ENCODE data around the gene FUT8.
"Not testable (repeated sequence)": the region's sequence is repeated elsewhere in the genome, so short reads cannot be mapped to it uniquely, and the experiment has no call there.

Gene FUT8

DNA sequence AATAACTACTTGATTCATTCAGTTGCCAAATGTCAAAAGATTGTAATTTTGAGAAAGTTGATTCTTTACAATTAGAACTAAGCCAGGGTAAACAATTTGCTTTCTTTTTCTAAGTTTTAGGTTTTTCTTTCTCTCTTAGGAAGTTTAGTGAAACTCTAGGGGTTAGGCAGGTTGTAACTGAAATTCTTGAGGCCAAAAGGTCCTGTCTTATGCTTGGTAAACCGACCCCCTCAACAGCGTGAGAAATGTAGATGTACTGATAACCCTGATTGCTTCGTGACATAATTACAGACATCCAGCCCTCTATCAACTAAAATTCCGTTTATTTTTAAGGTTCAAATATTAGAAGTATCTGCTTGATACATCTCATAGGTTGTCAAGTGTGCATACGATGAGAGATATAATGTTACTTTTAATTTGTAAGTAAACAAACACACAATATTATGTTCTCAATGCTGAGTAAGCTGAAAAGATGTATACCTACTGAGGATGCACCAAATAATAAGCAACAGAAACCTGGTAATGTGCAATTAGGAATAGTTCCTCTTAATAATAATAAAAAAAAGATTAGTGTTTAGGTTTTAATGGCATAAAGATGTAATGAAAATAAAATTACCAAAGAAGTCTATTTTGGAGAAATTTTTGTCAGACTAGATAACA is 7.2 kb downstream of the FUT8 start:
- no peak for DNase-seq

DNA sequence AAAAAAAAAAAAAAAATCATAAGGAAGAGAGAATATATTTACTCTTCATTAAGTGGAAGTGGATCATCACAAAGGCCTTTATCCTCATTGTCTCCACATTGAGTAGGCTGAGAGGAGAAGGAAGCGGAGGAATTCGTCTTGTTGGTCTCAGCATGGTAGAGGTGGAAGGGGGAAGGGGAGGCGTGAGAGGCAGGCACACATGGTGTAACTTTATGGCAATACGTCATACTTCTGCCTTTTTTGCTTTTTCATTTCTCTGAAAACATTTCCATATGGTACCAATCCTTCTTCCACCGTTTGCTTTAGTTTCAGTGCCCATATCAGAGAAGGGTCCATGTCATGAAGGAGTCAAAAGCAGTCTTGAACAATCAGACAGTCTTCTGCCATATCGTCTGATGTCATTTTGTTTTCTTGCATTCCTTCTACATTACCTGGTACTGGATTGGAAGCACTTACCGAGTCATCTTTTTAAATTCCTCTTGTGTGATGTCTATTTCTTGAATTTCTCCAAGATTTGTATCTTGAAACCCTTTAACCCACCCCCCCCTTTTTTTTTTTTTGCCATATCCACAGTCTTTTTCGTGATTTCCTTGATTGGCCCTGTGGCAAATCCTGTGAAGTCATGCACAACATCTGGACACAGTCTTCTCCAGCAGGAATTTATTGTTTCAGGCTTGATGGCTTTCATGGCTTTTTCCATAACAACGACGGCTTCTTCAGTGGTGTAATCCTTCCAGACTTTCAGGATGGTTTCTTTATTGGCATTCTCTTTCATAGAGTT is 8.9 kb downstream of the FUT8 start:
- DNase-seq: peak; percentile 30 to 63

DNA sequence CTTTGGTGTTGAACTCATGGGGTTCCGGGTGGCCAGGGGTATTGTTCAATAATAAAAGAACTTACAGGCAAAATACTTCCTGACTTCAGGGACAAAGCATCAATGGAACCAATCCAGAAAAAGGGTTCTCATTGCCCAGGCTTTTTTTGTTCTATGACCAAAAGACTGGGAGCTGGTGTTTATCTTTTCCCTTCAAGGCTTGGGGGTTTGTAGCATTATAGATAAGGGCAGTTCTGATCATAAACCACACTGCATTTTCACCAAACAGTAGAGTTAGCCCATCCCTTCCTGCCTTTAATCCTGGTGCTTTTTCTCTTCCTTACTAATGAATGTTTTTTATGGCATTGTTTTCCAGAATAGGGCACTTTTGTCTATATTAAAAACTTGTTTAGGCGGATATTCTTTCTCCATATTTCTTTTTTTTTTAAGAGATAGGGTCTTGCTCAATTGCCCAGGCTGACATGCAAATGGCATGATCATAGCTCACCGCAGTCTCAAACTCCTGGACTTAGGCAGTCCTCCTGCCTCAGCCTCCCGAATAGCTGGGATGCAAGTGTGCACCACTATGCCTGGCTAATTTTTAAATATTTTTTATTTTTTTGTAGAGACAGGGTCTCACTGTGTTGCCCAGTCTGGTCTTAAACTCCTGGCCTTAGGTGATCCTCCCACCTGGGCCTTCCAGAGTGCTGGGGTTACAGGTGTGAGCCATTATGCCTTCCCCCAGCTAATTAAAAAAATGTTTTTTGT is 9.7 kb downstream of the FUT8 start:
- DNase-seq: no peak

DNA sequence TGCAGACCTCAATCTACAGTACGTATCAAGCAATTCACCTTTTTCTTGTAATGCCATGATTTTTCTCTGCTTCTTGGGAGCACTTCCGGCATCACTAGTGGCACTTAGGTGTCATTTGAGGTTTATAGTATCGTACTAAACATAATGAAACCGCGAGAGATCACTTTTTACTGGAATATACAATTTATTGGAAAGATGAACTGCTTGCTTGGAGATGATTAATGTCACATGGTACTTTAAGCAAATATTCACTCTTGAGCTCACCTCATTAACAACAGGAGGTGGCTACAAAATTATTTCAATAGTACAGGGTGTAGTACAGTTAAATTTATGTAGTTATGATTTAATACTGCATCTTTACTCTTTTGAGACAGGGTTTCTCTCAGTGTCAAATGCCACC is 11.5 kb downstream of the FUT8 start:
- no peak for DNase-seq

DNA sequence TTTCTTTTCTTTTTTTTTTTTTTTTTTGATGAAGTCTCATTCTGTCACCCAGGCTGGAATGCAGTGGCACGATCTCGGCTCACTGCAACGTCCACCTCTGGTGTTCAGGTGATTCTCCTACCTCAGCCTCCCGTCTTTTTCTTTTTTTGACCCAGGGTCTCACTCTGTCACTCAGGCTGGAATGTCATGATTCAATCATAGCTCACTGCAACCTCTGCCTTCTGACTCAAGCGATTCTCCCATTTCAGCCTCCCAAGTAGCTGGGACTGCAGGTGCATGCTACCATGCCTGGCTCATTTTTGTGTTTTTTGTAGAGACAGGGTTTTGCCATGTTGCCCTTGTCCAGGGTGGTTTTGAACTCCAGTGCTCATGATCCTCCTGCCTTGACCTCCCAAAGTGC is 12.0 kb downstream of the FUT8 start:
- DNase-seq: no peak

DNA sequence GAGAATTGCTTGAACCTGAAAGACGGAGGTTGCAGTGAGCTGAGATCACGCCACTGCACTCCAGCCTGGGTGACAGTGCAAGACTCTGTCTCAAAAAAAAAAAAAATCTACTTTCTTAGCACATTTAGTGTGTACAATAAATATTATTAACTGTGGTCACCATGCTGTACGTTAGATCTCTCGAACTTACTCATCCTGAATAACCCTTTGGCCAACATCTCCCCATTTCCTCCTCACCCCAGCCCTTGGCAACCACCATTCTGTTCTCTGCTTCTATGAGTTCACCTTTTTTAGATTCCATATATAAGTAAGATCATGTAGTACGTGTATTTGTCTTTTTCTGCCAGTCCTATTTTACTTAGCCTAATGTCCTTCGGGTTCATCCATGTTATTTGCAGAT is 13.4 kb downstream of the FUT8 start:
- DNase-seq: no peak

DNA sequence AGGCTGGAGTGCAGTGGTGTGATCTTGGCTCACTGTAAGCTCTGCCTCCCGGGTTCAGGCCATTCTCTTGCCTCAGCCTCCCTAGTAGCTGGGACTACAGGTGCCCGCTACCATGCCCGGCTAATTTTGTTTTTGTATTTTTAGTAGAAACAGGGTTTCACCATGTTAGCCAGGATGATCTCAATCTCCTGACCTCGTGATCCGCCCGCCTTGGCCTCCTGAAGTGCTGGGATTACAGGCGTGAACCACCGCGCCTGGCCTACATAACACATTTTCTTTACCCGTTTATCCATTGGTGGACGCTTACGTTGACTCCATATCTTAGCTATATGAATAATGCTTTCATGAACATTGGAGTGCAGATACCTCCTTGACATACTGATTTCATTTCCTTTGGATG is 14.4 kb downstream of the FUT8 start:
- not testable (repeated sequence) for DNase-seq

DNA sequence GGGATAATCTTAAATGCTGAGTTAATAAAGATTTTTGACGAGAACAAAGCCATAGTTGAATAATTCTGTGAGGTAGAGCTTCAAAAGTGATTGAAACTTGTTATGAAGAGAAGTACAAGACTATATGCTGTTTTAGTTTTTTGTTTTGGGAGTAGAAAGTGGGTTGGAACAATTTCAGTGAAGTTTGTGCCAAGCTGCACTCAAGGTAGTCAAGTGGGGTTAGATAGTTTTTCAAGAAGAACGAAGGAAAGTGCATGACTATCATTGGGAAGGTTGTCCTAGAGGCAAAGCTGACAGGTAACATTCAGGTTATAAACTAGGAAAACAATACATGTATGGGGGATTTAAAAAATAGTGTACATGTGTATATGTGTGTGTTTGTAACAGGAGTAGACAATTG is 16.2 kb downstream of the FUT8 start:
- no peak for DNase-seq

DNA sequence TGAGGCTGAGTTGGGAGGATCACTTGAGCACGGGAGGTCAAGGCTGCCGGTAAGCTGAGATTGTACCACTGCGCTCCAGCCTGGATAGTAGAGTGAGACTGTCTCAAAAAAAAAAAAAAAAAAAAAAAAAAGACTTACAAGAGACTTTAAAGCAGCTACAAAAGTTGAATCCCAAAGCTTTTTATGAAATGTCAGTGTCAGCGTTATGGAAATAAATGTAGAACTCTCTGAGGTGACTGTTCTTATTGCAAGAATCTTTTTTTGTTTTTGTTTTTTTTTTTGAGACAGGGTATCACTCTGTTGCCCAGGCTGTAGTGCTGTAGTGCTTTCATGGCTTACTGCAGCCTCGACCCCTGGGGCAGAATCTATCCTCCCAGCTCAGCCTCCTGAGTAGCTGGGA is 17.2 kb downstream of the FUT8 start:
- DNase-seq: no peak

DNA sequence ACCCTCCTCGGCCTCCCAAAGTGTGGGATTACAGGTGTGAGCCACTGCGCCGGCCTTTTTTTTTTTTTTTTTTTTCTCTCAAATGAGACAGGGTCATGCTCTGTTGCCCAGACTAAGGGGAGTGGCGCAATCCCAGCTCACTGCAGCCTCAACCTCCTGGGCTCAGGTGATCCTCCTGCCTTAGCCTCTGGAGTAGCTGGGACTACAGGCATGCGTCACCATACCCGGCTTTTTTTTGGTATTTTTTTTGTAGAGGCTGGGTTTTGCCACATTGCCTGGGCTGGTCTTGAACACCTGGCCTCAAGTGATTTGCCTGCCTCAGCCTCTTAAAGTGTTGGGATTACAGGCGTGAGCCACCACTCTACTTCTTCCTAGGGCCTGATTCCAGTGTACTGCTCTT is 18.7 kb downstream of the FUT8 start:
- DNase-seq: no peak

DNA sequence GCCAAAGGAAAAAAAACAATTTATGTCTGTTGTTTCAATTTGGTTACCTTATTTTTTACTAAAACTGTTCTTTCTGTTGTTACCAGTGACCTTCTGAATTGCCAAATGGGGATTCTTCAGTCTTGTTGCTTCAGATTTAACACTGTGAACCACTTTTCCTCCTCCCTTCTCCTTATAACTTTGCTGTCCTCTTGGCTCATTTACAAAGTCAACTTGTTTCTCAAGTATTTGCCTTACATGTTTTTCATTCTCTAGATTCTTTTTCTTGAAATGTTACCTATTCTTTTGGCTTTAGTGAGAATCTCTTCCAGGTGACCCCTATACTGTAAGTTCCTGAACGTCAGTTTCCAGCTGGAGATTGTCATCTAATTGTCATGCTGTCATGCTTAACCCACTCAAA is 19.4 kb downstream of the FUT8 start:
- no peak for DNase-seq

DNA sequence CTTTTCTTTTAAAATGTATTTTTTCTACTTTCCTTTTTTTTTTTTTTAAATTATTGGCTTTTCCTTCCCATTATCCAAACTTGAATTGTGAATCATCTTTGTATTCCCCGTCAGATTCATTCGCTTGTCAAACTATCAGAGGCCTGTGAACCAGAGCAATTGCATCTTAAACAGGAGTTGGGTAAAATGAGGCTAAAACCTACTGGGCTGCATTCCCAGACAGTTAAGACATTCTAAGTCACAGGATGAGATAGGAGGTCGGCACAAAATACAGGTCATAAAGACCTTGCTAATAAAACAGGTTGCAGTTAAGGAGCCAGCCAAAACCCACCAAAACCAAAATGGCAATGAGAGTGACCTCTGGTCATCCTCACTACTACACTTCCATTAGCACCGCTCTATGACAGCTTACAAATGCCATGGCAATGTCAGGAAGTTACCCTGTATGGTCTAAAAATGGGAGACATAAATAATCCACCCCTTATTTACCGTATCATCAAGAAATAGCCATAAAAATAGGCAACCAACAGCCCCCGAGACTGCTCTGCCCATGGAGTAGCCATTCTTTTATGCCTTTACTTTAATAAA is 19.9 kb downstream of the FUT8 start:
- no peak for DNase-seq

DNA sequence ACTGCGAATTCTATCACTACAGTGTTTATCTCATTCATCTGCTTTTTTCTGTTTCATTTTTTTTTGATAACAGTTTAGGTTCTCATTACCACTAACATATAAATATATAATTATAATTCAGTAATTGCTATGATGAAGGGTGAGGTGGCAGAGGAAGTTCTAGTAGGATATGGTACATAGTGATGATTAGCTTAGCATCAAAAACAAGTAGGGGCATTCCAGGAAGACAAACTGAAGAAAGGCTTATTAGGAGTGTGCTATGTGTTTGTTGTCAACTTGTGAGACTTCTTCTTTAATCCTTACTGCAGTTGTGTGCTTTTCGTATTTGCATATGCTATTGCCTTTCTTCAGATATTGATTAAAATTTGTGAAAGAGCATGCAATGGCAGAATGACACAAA is 20.6 kb downstream of the FUT8 start:
- no peak for DNase-seq

DNA sequence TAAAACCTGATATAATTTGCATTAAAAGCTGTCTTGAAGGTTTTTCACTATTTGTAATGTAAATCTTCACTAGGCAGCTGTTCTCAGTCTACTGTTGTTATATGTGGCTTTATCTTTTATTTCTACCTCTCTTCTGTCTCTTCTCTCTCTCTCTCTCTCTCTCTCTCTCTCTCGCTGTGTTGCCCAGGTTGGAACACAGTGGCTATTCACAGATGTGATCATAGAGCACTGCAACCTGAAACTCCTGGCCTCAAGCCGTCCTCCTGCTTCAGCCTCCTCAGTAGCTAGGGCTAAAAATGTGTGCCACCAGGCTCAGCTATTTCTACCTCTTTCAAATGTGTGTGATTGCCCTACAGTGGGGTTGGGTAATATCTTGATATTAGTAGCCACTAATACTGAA is 21.1 kb downstream of the FUT8 start:
- no peak for DNase-seq

DNA sequence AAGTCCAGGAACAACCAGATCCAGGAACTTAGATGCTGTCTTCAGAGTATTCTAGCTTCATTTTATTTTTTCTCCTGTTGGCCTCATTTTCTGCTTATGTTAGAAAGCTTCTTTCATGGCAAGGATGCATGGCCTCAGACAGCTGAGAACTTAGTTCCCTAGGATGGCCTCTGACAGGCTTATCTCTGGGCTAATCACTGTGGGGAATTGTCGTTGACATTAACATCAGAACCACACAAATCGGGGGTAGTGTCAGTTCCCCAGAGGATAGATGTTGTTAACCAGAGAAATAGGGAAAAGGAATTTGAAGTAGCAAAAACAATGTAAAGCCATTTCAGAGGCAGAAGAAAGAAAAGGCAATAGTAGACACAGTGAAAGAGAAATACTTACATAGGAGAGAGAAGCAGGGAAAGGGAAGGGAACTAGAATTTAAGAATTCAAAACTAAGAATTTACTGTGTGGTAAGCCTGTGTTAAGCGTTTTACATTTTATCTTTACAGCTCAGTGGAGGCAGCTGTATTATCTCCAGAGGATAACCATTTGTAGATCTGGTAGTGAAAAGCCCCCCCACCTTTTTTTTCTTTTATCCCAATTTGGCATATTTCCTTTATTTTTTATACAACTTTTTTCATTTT is 21.8 kb downstream of the FUT8 start:
- no peak for DNase-seq

DNA sequence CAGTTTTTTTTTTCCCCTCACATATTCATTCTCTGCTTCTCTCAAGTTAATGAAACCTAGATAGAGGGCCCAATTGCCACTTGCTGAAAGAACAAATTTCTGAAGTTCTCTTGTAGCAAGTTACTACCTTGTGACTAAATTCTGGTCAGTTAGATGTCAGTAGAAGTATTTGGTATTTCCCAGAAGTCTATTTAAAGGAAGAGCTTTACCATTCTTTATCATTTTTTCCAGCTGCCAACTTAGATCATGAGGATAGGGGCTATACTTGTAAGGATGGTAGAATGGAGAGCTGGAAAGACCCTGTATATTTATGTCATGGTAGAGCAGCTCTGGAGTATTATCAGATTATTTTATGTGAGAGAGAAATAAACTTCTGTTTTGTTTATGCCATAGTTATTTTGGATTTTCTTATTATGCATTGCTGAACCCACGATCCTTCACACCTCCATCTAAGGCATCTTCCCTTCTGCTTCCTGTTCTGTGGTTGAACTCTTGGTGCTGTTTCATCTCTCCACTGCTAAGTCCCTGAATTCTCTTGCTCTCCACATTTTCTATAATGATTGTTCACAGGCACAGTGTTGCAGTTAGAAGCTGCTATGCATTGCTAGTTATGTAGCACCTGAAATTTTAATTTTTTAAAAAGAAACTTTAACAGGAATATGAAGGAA is 25.9 kb downstream of the FUT8 start:
- DNase-seq: no peak

DNA sequence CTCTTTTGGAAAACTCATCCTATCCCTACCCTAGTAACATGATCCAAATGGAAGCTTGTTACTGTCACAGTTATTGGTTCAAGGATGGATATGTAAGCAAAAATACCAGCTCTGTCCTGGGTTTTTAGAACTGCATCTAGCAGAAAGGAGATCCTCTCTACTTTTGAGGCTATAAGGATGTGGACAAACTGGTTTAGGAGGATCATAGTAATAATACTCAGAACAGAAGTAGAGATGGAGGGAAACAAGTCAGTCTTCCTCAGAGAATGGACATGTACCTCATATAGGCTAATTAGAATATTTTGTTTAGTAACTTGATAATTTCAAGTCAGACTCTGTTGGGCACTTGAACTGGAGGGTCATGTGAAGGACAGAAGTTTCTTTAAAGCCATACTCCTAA is 26.6 kb downstream of the FUT8 start:
- no peak for DNase-seq

DNA sequence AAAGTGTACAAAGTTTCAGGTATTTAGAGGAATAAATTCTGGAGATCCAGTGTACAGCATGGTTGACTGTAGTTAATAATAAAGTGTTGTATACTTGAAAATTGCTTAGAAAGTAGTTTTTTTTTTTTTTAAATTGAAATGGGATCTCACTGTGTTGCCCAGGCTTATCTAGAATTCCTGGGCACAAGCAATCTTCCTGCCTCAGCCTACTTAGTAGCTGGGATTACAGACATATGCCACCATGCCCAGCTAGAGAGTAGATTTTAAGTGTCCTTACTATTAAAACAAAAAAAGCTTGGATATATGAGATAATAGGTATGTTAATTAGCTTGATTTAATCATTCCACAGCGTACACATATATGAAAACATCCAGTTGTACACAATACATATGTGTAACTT is 27.7 kb downstream of the FUT8 start:
- DNase-seq: no peak

DNA sequence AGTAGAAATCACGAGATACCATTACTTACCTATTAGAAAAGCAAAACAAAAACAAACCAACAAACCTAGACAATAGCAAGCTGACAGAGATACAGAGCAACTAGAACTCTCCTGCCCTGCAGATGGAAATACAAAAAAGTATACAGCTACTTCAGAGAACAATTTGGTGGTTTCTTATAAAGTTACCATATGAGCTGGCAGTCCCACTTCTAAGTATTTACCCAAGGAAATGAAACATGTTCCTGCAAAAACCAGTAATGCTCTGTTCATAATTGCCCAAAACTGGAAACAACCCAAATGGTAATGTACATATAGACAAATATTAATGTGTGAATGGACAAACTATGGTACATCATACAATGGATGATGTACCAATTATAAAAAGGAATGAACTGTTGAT is 31.7 kb downstream of the FUT8 start:
- DNase-seq: no peak

DNA sequence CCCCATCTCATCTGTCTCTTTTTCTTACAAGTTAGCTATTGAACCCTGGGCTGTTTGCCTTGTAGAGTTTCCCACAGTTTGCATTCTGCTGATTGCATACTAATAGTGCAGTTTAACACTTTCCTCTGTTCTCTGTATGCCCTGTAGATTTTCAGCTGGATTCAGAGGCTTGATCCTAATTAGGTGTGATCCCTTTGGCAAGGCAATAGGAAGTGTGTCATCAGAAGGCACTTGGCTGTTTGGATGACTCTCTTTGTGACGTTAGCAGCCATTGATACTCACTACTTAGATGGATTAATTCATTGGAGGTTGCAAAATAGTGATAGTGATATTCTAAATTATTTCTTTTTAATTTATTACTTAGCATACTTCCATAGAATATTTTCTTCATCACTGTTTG is 33.6 kb downstream of the FUT8 start:
- DNase-seq: no peak

DNA sequence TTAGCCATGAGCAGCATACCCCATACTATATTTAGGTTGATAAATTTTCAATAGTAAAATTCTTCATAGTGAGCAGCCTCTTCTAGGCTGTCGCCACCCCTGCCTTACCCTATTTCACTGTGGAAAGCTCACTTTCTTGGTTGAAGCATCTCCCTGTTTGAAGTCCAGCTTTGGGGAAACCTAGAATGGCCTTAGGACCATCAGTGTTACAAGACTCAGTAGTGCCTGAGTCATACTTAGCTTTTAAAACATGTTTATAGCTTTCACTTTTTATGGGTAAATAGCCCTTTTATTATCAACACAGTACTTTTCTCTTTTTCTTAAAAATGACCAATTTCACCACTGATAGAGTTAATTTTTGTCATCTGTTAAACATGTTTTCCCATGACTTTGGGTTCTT is 37.1 kb downstream of the FUT8 start:
- no peak for DNase-seq

DNA sequence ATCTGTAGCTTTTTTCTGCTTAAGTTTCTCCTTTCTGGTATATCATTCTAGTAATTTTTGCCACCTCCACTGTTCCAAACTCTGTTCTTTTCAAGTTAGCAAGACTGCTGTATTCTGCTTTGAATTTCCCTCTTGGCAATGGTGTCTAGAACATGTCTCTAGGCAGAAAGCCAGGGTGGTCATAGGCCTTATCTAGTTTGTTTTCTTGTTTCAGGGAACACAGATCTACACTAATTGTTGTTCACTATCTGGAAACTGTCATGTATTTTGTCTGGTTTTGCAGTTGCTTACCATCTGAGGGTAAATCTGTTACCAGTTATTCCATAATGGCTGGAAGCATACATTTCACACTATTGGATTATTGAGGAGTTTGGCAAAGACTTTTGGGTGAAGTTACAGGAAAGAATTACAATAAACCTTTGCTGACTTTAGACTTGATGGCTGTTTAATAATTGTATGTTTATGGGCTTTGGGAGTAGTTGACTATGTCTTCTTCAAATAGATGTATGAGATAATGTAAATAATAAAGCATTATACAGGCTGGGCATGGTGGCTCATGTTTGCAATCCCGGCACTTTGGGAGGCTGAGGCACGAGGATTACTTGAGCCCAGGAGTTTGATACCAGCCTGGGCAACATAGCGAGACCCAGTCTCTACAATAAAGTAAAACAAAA is 41.4 kb downstream of the FUT8 start:
- no peak for DNase-seq

All from inflammatory macrophage (primary cell).